Keratinocyte (primary cell): Measurements from ENCODE around the gene EEPD1. TPM values are rescaled to one million over a fixed set of nuclear protein-coding genes. Genes with fewer than 3 reads are reported as not detected.

ENCODE experiments used
- DNase-seq: peaks from one replicate; pipeline ENCODE4 v3.0.0-alpha.2; 2011; ENCODE audit warnings: low read depth, missing footprints, low spot score
- FAIRE-seq: peaks from 2 replicates; lab custom pipeline; 2011; peaks lifted over from hg19 to GRCh38; lab: Jason Lieb, UNC
- H2AFZ ChIP-seq: 2 replicates; pipeline ENCODE4 v1.6.0; 2012; ENCODE audit warnings: low read length, control low read depth, inconsistent platforms; ENCODE audit not compliant: control insufficient read depth
- H3K27ac ChIP-seq: 2 replicates; pipeline ENCODE4 v1.5.1; 2011; ENCODE audit warnings: low read length; ENCODE audit not compliant: control insufficient read depth, insufficient read depth
- H3K27me3 ChIP-seq: 3 replicates; pipeline ENCODE4 v1.6.0; 2011; ENCODE audit warnings: low read length; ENCODE audit not compliant: control insufficient read depth, insufficient read depth; ENCODE audit errors: extremely low read depth
- H3K36me3 ChIP-seq, 2 experiments: 2 replicates in 1 of 2; 3 replicates in 1 of 2; pipeline ENCODE4 v1.5.1; 2011; ENCODE audit warnings: low read length in 2 of 2, mild to moderate bottlenecking in 1 of 2; ENCODE audit not compliant: control insufficient read depth in 2 of 2, insufficient read depth in 2 of 2; ENCODE audit errors: extremely low read depth in 1 of 2
- H3K4me1 ChIP-seq: 3 replicates; pipeline ENCODE4 v1.5.1; 2011; ENCODE audit warnings: low read length; ENCODE audit not compliant: control insufficient read depth, insufficient read depth; ENCODE audit errors: extremely low read depth
- H3K4me2 ChIP-seq: 3 replicates; pipeline ENCODE4 v1.6.0; 2011; ENCODE audit warnings: low read depth, low read length; ENCODE audit not compliant: control insufficient read depth, insufficient read depth; ENCODE audit errors: extremely low read depth
- H3K4me3 ChIP-seq, 3 experiments: fragments of 200-600 bp in 1 of 3; sonication (generic) in 1 of 3; 2 replicates in 2 of 3; 3 replicates in 1 of 3; pipeline ENCODE4 v1.5.1; 2011 to 2016; ENCODE audit warnings: low read length in 3 of 3, mild to moderate bottlenecking in 3 of 3, control low read depth in 2 of 3, inconsistent platforms in 1 of 3, low read depth in 1 of 3, mixed read lengths in 1 of 3, mixed run types in 1 of 3, moderate library complexity in 1 of 3; ENCODE audit not compliant: control insufficient read depth in 2 of 3, insufficient read depth in 2 of 3; ENCODE audit errors: extremely low read depth in 1 of 3
- H3K79me2 ChIP-seq: 2 replicates; pipeline ENCODE4 v1.6.0; 2012; ENCODE audit warnings: low read length; ENCODE audit not compliant: control insufficient read depth, insufficient read depth
- H3K9ac ChIP-seq: 3 replicates; pipeline ENCODE4 v1.6.0; 2011; ENCODE audit warnings: low read length; ENCODE audit not compliant: control insufficient read depth, insufficient read depth; ENCODE audit errors: extremely low read depth
- H3K9me1 ChIP-seq: 3 replicates; pipeline ENCODE4 v1.6.0; 2011; ENCODE audit warnings: low read length; ENCODE audit not compliant: control insufficient read depth, insufficient read depth; ENCODE audit errors: extremely low read depth
- H3K9me3 ChIP-seq: 2 replicates; pipeline ENCODE4 v1.5.1; 2012; ENCODE audit warnings: low read depth, low read length; ENCODE audit not compliant: control insufficient read depth
- H4K20me1 ChIP-seq: 3 replicates; pipeline ENCODE4 v1.6.0; 2011; ENCODE audit warnings: low read length; ENCODE audit not compliant: control insufficient read depth, insufficient read depth; ENCODE audit errors: extremely low read depth
- CTCF ChIP-seq, 3 experiments: IDR thresholded peaks in 1 of 3; conservative IDR thresholded peaks in 1 of 3; optimal IDR thresholded peaks in 1 of 3; 2 replicates in 2 of 3; 3 replicates in 1 of 3; pipeline versions ENCODE3 to v1.5.1; 2011; ENCODE audit warnings: low read length in 3 of 3, mild to moderate bottlenecking in 3 of 3, moderate library complexity in 2 of 3, control low read depth in 1 of 3, inconsistent platforms in 1 of 3; ENCODE audit not compliant: insufficient read depth in 2 of 3; ENCODE audit errors: extremely low read depth in 1 of 3
- EZH2 ChIP-seq: IDR thresholded peaks from one replicate; pipeline ENCODE4 v1.6.1; 2012; ENCODE audit warnings: inconsistent platforms, mild to moderate bottlenecking, low read length, moderate library complexity
- dilution Hi-C: fragments of 300-500 bp; cut with MboI; formaldehyde crosslinking; loops from one replicate; pipeline ENCODE4 v1.7.0; 2020; ENCODE audit warnings: low sequenced_read_pairs; ENCODE audit not compliant: extremely low pct_ligation_motif_present
- polyA plus RNA-seq, 5 experiments: library from polyadenylated mRNA; depleted of rRNA in 3 of 5; stranded (reverse) in 3 of 5; stranded (forward) in 1 of 5; unstranded in 1 of 5; fragments of >200 nt; gene quantifications; 1 replicate in 1 of 5; 2 replicates in 3 of 5; 3 replicates in 1 of 5; pipeline versions ENCODE4 v1.2.1 to v1.2.3, GENCODE V29; 2011 to 2012; ENCODE audit warnings: missing spikeins in 2 of 5, low read depth in 1 of 5, low replicate concordance in 1 of 5

EEPD1 gene
- polyA plus RNA-seq, 1 donor (not counting 4 experiments of a cell fraction or from before 2014, with no cell fraction given): 1.2 TPM

DNA sequence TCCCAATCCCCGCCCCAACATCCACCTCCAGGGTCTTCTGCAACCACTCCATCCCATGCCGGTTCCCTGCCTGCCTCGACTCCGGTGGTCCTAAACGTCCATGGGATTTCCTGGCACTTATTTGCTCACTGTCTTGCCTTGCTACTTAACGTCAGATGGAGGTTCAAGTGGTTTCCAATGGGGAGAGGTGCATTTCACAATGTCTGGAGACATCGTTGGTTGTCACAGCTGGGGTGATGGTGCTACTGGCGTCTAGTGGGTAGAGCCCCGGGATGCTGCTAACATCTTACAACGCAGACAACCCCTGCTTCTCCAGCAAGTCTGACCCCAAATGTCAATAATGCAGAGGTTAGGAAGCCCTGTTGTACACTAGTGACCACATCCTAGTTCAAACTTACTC, 153.7 kb downstream of the EEPD1 start:
- Histone ChIP-seq H3K4me2 (no peak overlapping the region), H3K4me1 (peaks cover 13% of the 10 kb centered on the region), H3K36me3 (no peaks in the 10 kb centered on the region), H3K4me3 (no peak overlapping the region), H3K9me1 (no peaks in the 10 kb centered on the region), H3K79me2 (no peaks in the 10 kb centered on the region), H3K27me3 (no peaks in the 10 kb centered on the region), H3K9me3 (no peaks in the 10 kb centered on the region), H3K27ac (no peak overlapping the region), H3K9ac (no peak overlapping the region), H2AFZ (no peak overlapping the region), H4K20me1 (no peaks in the 10 kb centered on the region)
- FAIRE-seq (no peak), DNase-seq (no peak)
- TF ChIP-seq EZH2 (no peak), CTCF (optimal IDR thresholded peaks at IDR 0.05 in 1 of 3, IDR thresholded peaks at IDR 0.05 in 1 of 3, conservative IDR thresholded peaks at IDR 0.05 in 1 of 3; ENCODE audit: extremely low read depth in 1 of 3, insufficient read depth in 2 of 3, low read length in 3 of 3) (no peak)
- dilution Hi-C loops: loop anchor here (25.0 kb wide), 1 partner anchor 319 kb away; no protein-coding TSS in a partner anchor

DNA sequence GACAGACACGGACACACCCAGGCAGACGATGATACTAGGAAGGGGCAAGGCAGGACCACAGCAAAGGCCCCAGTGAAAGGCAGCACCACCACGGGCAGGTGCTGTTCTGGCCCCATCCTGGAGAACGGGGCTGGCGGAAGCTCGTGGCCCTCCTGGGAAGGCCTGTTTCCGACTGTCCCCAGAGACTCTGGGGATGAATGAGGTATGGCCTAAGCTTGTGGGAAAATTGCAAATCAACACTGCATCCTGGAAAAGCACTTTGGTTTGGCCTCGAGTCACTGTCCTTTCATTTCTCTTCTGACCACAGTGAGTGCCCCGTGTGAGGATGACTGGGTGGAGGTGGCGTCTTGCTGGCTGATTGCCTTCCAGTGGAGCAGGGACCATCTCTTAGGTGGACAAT, 155.0 kb downstream of the EEPD1 start:
- H3K4me3 ChIP-seq: no peak overlapping the region
- no peaks in the 10 kb centered on the region for H4K20me1 ChIP-seq
- dilution Hi-C loops: loop anchor here (25.0 kb wide), 1 partner anchor 321 kb away; no protein-coding TSS in a partner anchor
- no peak overlapping the region for H2AFZ ChIP-seq
- H3K27me3 ChIP-seq: no peaks in the 10 kb centered on the region
- H3K36me3 ChIP-seq: no peaks in the 10 kb centered on the region
- H3K9me1 ChIP-seq: no peaks in the 10 kb centered on the region
- H3K4me2 ChIP-seq: no peak overlapping the region
- FAIRE-seq (no peak), DNase-seq (no peak)
- H3K79me2 ChIP-seq: no peaks in the 10 kb centered on the region
- no peak overlapping the region for H3K27ac ChIP-seq
- no peak overlapping the region for H3K9ac ChIP-seq
- H3K4me1 ChIP-seq: peaks cover 13% of the 10 kb centered on the region
- H3K9me3 ChIP-seq: no peaks in the 10 kb centered on the region
- no peak for TF ChIP-seq EZH2
- TF ChIP-seq CTCF (optimal IDR thresholded peaks at IDR 0.05 in 1 of 3, IDR thresholded peaks at IDR 0.05 in 1 of 3, conservative IDR thresholded peaks at IDR 0.05 in 1 of 3; ENCODE audit: extremely low read depth in 1 of 3, insufficient read depth in 2 of 3, low read length in 3 of 3): no peak
